ENCODE results near the gene CIB2. TPM values are rescaled to one million over a fixed set of nuclear protein-coding genes. Genes with fewer than 3 reads are reported as not detected.

The CIB2 gene
- total RNA-seq, 4 donors from 2014 or later = 6.6 to 16.2 (median 10.9) TPM

DNA sequence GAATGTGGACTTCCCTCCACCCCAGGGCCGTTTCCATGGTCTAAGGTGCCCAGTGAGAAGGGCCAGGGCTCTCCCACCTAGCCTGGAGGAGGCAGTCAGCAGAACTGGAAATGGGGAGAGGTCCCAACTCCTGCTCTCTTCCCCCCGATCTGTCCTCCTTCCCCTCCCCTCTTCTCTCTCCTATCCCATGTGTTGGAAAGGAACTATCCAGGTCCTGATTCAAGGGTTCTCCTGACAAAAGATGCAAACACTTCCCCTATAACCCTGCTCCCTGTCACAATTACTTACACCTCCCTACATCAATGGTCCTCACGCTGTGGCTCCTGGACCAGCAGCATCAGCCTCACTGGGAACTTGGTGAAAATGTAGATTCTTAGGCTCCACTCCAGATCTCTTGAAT, 6.0 kb downstream of the CIB2 start:
- DNase-seq (ENCODE audit: low spot score in 2 of 2) = no peak
- intact Hi-C loops (cut with DNase I; ENCODE audit: low total_unique reads) = loop anchor here (5.0 kb wide), 1 partner anchor 117 kb away; no protein-coding TSS in a partner anchor
- TF ChIP-seq, protein P1, sequence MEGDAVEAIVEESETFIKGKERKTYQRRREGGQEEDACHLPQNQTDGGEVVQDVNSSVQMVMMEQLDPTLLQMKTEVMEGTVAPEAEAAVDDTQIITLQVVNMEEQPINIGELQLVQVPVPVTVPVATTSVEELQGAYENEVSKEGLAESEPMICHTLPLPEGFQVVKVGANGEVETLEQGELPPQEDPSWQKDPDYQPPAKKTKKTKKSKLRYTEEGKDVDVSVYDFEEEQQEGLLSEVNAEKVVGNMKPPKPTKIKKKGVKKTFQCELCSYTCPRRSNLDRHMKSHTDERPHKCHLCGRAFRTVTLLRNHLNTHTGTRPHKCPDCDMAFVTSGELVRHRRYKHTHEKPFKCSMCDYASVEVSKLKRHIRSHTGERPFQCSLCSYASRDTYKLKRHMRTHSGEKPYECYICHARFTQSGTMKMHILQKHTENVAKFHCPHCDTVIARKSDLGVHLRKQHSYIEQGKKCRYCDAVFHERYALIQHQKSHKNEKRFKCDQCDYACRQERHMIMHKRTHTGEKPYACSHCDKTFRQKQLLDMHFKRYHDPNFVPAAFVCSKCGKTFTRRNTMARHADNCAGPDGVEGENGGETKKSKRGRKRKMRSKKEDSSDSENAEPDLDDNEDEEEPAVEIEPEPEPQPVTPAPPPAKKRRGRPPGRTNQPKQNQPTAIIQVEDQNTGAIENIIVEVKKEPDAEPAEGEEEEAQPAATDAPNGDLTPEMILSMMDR (IDR thresholded peaks at IDR 0.05) = no peak
- TF ChIP-seq POLR2A (IDR thresholded peaks at IDR 0.05) = no peak
- no peak overlapping the region for H3K4me3 ChIP-seq (ENCODE audit: low read depth, poor library complexity, severe bottlenecking)
- WGBS, 2 donors = 70 to 80% methylated on average over 3 of the region's 3 CpGs

DNA sequence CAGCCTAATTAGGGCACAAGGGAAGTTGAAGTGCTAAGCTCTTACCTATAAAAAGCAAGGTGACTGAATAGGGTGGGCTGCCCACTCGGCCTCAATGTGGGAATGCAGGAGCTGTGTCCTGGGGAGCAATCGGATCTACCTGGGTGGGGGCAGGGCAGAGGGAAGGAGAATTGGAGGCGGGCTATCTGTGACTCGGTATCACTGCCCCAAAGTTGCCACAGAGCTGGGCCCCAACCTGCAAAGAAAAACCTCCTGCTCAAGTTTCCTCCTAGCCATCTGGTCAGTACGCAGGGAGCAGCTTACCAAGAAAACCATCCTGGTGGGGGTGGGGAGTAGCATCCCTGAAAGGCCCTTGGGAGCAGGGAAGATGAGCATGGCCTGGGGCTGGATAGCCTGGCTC, 10.7 kb downstream of the CIB2 start:
- intact Hi-C loops (cut with DNase I; ENCODE audit: low total_unique reads) = no loop called here
- 85 to 89% methylated on average over 5 of the region's 5 CpGs for WGBS, 2 donors
- no peak for TF ChIP-seq POLR2A (IDR thresholded peaks at IDR 0.05)
- TF ChIP-seq, protein P1 (IDR thresholded peaks at IDR 0.05) = no peak
- no peak for DNase-seq (ENCODE audit: low spot score in 2 of 2)
- H3K4me3 ChIP-seq (ENCODE audit: low read depth, poor library complexity, severe bottlenecking) = no peak overlapping the region

DNA sequence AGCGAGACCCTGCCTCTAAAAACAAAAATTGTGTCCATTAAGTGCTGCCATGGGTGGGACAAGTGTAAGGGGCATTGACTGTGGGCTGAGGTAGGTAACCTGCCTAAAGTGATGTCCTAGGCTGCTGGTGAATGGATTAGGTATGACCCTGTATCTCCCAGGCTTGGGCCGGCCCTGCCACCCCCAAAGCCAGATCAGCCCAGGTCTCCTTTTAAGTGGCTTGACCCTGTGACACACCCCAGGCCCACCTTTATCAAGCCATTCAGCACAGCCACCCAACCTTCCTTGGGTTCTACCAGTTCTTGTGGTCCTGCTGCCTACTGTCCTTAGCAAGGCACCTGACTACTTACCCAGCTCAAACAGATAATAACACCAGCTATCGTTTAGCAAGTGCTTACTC, 18.7 kb downstream of the CIB2 start:
- no peak for TF ChIP-seq POLR2A (IDR thresholded peaks at IDR 0.05)
- TF ChIP-seq, protein P1 (IDR thresholded peaks at IDR 0.05) = no peak
- no peak overlapping the region for H3K4me3 ChIP-seq (ENCODE audit: low read depth, poor library complexity, severe bottlenecking)
- 72 to 76% methylated on average over 3 of the region's 3 CpGs for WGBS, 2 donors
- intact Hi-C loops (cut with DNase I; ENCODE audit: low total_unique reads) = loop anchor here (5.0 kb wide), 1 partner anchor 130 kb away; no protein-coding TSS in a partner anchor
- no peak for DNase-seq (ENCODE audit: low spot score in 2 of 2)

DNA sequence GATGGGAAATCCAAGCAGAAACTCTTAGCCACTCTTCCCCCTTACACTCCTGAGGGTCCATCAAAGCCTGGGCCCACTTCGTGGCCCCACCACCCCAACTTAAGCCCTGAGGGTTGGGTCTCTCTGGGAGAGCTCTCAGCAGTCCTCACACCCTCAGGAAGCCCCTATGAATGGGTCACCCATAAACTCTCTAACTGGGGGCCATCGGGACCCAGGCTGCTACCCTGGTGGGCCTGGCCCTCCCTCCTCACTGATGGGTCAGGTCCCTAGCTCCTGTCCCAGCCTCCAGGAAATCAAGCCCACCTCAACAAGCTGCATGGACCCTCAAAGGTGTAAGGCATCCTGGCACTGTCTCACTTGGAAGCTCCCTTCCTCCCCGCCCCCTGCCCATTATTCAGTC, 19.5 kb downstream of the CIB2 start:
- 76 to 100% methylated on average over 3 of the region's 3 CpGs for WGBS, 2 donors
- no peak for DNase-seq (ENCODE audit: low spot score in 2 of 2)
- no peak overlapping the region for H3K4me3 ChIP-seq (ENCODE audit: low read depth, poor library complexity, severe bottlenecking)

DNA sequence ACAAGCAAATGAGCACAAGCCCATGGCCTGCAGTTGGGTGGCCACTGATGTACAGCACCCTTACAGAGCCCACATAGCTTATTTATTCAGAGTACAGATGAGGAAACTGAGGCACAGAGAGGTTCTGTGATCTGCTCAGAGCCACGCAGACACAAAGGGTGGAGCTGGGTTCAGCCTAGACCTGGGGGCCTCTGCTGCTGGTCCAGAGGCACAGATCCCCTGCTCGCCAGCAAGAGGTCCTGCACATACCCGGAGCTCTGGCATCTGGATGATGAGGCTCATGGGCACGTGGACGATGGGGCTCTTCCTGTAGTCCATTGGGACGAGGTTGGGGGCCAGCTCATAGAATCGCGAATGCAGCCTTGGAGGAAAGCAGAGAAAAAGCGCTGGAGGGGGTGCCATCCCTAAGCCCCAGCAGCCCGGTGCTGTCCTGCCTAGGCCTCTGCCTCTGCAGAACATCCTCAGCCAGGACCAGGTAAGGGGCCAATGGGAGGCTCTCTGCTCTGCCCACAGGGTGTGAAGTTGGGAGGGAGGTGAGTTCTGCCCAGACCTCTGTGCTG, 20.2 kb downstream of the CIB2 start:
- TF ChIP-seq POLR2A (IDR thresholded peaks at IDR 0.05) = no peak
- TF ChIP-seq, protein P1 (IDR thresholded peaks at IDR 0.05) = no peak
- 92 to 98% methylated on average over 9 to 10 of the region's 10 CpGs for WGBS, 2 donors
- intact Hi-C loops (cut with DNase I; ENCODE audit: low total_unique reads) = loop anchor here (5.0 kb wide), 1 partner anchor 131 kb away; no protein-coding TSS in a partner anchor

More for the DNA sequence above, 19.5 kb downstream of the CIB2 start:
- intact Hi-C loops (cut with DNase I; ENCODE audit: low total_unique reads) = loop anchor here (5.0 kb wide), 1 partner anchor 131 kb away; no protein-coding TSS in a partner anchor
- TF ChIP-seq, protein P1 (IDR thresholded peaks at IDR 0.05) = no peak

DNA sequence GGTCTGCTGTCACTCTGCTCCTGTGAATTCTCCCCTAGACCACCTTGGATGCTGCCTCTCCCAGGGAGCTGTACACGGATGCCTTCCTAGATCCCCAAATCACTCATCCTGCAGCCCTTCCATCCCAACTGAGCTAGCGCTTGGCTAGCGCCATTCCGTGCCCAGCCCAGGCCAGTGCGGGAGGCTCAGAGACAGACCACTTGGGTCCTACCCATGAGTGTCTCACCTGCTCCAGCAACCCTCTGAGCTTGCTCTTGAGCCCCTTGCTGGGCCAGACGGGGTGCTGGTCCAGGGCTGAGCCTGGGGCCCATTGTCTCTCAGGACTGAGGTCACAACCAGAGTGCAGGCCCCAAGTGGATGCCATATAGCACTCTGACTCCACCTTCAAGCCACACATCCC, 21.1 kb downstream of the CIB2 start:
- TF ChIP-seq, protein P1 (IDR thresholded peaks at IDR 0.05) = no peak
- TF ChIP-seq POLR2A (IDR thresholded peaks at IDR 0.05) = no peak
- no peak for DNase-seq (ENCODE audit: low spot score in 2 of 2)
- whole genome bisulfite sequencing, 2 donors = 95 to 96% methylated on average over 6 of the region's 6 CpGs
- intact Hi-C loops (cut with DNase I; ENCODE audit: low total_unique reads) = loop anchor here (5.0 kb wide), 1 partner anchor 132 kb away; no protein-coding TSS in a partner anchor
- no peak overlapping the region for H3K4me3 ChIP-seq (ENCODE audit: low read depth, poor library complexity, severe bottlenecking)

More for the DNA sequence above, 20.2 kb downstream of the CIB2 start:
- no peak overlapping the region for H3K4me3 ChIP-seq (ENCODE audit: low read depth, poor library complexity, severe bottlenecking)
- no peak for DNase-seq (ENCODE audit: low spot score in 2 of 2)
